ENCODE data around the gene PBRM1. TPM values are rescaled to one million over a fixed set of nuclear protein-coding genes. Genes with fewer than 3 reads are reported as not detected.
"Not testable (repeated sequence)": the region's sequence is repeated elsewhere in the genome, so short reads cannot be mapped to it uniquely, and the experiment has no call there.

PBRM1 gene
- total RNA-seq, 1 donor from 2014 or later, result 62.1 TPM

DNA sequence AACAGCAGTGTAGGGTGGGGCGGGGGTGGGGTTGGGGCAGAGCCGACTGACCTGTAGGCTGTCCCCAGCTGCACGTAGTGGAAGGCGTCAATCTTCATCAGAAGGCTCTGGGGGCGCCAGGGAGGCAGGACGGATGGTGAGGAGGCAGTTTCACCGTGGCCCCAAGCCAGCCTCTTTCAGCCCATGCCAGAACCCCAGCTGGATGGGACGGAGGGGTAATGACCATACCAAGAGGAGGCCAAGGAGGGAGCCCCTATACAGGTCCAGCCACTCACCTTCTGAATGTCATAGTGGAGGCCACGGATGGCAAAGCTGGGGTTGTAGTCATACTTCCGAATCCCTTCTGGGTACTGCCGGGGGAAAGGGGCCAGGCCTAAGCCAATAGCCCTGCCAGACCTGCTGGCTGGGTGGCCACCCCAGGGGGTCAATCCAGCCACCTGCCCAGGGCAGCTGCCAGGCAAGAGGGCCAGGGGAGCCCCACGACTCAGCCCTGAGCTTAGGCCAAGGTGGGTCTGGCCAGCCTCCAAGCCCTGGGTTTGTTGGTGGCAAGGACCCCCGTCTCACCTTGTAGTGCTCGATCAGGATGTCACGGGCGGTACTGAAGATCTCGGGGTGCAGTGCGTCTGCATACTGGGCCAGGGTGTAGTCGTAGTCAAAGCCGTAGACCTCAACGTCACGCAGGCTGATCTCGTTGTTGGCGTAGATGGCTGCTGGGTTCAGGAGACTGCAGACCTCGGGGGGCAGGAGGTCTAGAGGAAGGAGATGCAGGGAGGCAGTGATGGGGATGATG is 156.9 kb downstream of the PBRM1 start:
- POLR2A ChIA-PET, result no interaction called here
- Mint-ChIP-seq H3K27ac (no peak overlapping the region), H3K4me1 (peaks cover 8% of the 10 kb centered on the region), H3K9me3 (no peaks in the 10 kb centered on the region), H3K4me3 (no peak overlapping the region), H3K36me3 (ENCODE audit: low read depth) (peaks cover 1% of the 10 kb centered on the region), H3K27me3 (no peaks in the 10 kb centered on the region)
- TF ChIP-seq, protein P1, sequence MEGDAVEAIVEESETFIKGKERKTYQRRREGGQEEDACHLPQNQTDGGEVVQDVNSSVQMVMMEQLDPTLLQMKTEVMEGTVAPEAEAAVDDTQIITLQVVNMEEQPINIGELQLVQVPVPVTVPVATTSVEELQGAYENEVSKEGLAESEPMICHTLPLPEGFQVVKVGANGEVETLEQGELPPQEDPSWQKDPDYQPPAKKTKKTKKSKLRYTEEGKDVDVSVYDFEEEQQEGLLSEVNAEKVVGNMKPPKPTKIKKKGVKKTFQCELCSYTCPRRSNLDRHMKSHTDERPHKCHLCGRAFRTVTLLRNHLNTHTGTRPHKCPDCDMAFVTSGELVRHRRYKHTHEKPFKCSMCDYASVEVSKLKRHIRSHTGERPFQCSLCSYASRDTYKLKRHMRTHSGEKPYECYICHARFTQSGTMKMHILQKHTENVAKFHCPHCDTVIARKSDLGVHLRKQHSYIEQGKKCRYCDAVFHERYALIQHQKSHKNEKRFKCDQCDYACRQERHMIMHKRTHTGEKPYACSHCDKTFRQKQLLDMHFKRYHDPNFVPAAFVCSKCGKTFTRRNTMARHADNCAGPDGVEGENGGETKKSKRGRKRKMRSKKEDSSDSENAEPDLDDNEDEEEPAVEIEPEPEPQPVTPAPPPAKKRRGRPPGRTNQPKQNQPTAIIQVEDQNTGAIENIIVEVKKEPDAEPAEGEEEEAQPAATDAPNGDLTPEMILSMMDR (IDR thresholded peaks at IDR 0.05), result no peak
- intact Hi-C loops (cut with micrococcal nuclease), result no loop called here
- CTCF ChIA-PET, result no interaction called here
- ATAC-seq (ENCODE audit: low read depth) (no peak), DNase-seq (peak; percentile 11)

DNA sequence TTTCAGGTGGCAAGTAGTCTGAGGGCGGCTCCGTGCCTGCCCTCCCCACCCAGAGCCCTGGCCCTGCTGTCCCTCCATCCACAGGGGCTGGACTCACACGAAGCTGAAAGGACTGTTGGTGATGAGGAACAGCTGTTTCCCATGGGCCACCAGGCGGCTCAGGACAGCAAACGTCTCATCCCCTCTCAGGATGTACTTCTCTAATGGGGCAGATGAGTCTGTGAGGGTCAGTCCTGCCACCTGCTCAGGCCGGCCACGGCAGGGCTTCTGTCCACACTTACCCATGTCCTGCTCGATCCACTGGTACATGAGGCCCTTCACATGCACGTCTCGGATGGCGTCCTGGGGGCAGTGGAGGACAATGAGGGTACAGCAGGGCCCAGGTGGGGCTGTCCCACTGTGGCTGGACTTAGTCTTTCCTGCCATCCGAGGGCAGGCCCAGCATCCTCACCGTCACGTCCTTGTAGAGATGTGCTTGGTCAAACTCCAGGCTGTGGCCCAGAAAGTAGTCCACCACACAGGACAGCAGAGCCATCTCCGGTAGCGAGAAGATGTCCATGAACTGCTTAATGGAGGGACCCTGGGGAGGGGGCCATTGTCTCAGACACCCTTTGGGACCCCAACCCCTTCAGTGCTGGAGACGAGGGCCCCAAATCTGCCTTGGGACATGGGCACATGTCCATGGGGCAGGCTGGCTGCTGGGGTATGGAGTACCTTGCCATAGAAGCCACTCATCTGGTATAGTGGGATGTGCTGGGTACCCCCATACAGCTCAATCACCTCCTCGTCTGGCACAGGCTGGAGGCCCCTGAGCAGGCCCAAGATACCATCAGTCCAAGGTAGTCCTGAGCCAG is 157.8 kb downstream of the PBRM1 start:
- ChIA-PET CTCF (no interaction called here), POLR2A (interaction anchor here (1.5 kb wide), 1 partner anchor 8 kb away, joined by 5 read pairs; the partner anchor contains the start of gene UQCC5)
- intact Hi-C loops (cut with micrococcal nuclease), result no loop called here
- H3K4me1 Mint-ChIP-seq, result peaks cover 8% of the 10 kb centered on the region
- peaks cover 1% of the 10 kb centered on the region for H3K36me3 Mint-ChIP-seq (ENCODE audit: low read depth)
- H3K4me3 Mint-ChIP-seq, result no peak overlapping the region
- TF ChIP-seq, protein P1 (IDR thresholded peaks at IDR 0.05), result no peak
- H3K27me3 Mint-ChIP-seq, result no peaks in the 10 kb centered on the region
- H3K9me3 Mint-ChIP-seq, result no peaks in the 10 kb centered on the region
- H3K27ac Mint-ChIP-seq, result no peak overlapping the region
- DNase-seq (no peak), ATAC-seq (ENCODE audit: low read depth) (no peak)

DNA sequence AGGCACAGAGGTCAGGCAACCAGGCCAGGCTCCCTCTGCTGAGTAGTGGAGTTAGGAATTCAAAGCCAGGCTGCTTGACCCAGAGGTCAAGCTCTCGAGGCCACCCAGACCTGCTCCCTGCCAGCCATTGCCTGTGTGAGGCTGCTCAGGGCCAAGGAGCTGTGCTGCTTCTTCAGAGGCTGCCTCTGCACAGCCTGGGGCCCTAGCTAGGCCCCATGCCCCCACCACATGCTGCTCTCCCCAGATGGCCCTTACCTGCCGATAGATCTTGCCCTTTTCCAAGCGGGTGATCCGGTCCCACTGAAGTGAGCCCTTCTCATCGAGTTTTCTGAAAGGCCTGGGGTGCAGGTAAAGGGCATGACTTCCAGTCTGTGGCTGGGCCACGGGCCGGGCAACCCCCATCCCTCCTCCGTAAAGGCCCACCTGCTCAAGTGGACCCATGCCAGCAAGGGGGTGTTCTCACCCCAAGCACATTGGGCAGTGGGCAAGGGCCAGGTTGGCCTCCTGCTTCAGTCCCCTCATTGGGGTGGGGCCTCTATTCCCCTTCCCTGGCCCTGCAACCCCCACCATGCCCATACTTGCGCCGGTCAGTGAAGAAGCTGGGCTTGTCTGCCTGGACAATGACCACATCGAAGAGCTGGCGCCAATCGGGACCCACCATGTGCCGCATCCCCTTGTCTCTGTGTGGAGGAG is 158.5 kb downstream of the PBRM1 start:
- TF ChIP-seq, protein P1 (IDR thresholded peaks at IDR 0.05), result no peak
- intact Hi-C loops (cut with micrococcal nuclease), result no loop called here
- CTCF ChIA-PET, result no interaction called here
- Mint-ChIP-seq H3K36me3 (ENCODE audit: low read depth) (peaks cover 1% of the 10 kb centered on the region), H3K9me3 (no peaks in the 10 kb centered on the region), H3K27ac (no peak overlapping the region), H3K27me3 (no peaks in the 10 kb centered on the region), H3K4me3 (no peak overlapping the region), H3K4me1 (peaks cover under 1% of the 10 kb centered on the region)
- POLR2A ChIA-PET, result interaction anchor here (1.5 kb wide), 1 partner anchor 9 kb away, joined by 5 read pairs; the partner anchor contains the start of gene UQCC5
- ATAC-seq (ENCODE audit: low read depth) (no peak), DNase-seq (no peak)

DNA sequence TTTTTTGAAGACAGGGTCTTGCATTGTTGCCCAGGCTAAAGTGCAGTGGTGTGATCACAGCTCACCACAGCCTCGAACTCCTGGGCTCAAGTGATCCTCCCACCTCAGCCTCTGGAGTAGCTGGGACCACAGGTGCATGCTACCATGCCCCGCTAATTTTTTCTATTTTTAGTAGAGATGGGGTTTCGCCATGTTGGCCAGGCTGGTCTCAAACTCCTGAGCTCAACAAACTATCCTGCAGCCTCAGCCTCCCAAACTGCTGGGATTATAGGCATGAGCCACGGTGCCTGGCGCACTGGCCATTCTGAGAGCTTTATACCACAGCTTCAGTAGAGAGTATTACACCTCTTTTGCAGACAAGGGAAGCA is 159.1 kb downstream of the PBRM1 start:
- intact Hi-C loops (cut with micrococcal nuclease); CTCF ChIA-PET; H3K4me1 Mint-ChIP-seq; H3K4me3 Mint-ChIP-seq; ATAC-seq (ENCODE audit: low read depth); DNase-seq; H3K27ac Mint-ChIP-seq; H3K36me3 Mint-ChIP-seq (ENCODE audit: low read depth); H3K9me3 Mint-ChIP-seq; H3K27me3 Mint-ChIP-seq: not testable (repeated sequence)
- POLR2A ChIA-PET, result interaction anchor here (1.5 kb wide), 1 partner anchor 10 kb away, joined by 5 read pairs; the partner anchor contains the start of gene UQCC5

DNA sequence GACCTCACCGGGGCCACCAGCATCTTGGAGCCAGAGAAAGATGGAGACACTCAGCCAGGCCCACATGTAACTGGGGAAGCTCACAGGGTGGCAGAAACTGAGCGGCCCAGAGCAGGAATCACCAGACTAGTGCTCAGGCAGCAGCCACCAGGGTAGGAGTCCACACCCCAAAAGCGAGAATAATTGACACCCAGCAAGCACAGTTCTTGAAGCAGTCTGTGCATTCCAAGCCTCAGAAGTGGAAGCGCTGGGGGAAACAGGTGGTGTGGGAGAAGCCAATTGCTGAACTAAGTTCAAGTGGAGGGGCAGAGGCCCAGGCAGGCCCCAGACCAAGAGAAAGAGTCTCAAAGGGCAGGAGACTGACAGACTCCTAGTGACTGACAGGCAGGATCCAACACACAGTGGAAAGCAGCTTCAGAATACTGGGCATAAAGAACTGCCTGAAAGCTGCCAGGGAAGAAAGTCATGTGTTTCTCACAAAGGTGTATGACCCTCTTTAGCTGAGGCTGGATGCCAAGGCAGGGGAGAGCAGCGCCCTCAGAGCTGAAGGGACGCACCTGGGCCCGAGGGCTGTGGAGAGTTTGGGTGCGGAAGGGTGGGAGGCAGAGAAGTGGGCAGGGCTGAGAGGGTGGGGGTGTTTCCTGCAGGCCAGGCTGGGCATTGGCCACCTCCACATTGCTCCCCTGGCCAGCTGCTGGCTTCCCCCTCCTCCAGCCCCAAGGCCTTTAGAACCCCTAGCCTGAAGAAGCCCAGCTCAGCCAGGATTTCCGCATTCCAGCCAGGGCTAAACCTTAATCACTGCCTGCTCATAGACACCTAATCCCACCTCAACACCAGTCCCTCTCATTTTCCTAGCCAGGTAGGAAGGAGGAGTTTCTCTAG is 159.8 kb downstream of the PBRM1 start:
- H3K27me3 Mint-ChIP-seq, result no peaks in the 10 kb centered on the region
- H3K9me3 Mint-ChIP-seq, result no peaks in the 10 kb centered on the region
- no peak for ATAC-seq (ENCODE audit: low read depth)
- H3K36me3 Mint-ChIP-seq (ENCODE audit: low read depth), result peaks cover 1% of the 10 kb centered on the region
- H3K4me1 Mint-ChIP-seq, result no peaks in the 10 kb centered on the region
- no peak overlapping the region for H3K27ac Mint-ChIP-seq
- ChIA-PET POLR2A (interaction anchor here (1.5 kb wide), 1 partner anchor 10 kb away, joined by 5 read pairs; the partner anchor contains the start of gene UQCC5), CTCF (no interaction called here)
- TF ChIP-seq, protein P1 (IDR thresholded peaks at IDR 0.05), result no peak
- H3K4me3 Mint-ChIP-seq, result no peak overlapping the region
- DNase-seq, result no peak
- intact Hi-C loops (cut with micrococcal nuclease), result no loop called here

All from activated B cell treated with CpG ODN at 0.5 μM for 24 hours (primary cell).